Suppressor macrophage treated with lipopolysaccharide for 4 hours (primary cell): ENCODE data around the gene SDCBP2.

ENCODE experiments used
- DNase-seq: peaks from one replicate; pipeline ENCODE4 v3.0.0-alpha.2; 2020

SDCBP2 gene

GRCh38 chr20:1293641-1294379 is 35.1 kb downstream of the SDCBP2 start:
- DNase-seq = no peak

GRCh38 chr20:1292620-1293019 is 36.3 kb downstream of the SDCBP2 start:
- DNase-seq = no peak

- DNase-seq = no peak
Observed at GRCh38 chr20:1291191-1291741, 37.7 kb downstream of the SDCBP2 start.

GRCh38 chr20:1287787-1288569 is 41.0 kb downstream of the SDCBP2 start:
- no peak for DNase-seq

GRCh38 chr20:1287306-1287705 is 41.6 kb downstream of the SDCBP2 start:
- no peak for DNase-seq

GRCh38 chr20:1286267-1287024 is 42.5 kb downstream of the SDCBP2 start:
- DNase-seq = no peak

GRCh38 chr20:1283522-1284510 is 45.1 kb downstream of the SDCBP2 start:
- no peak for DNase-seq

- no peak for DNase-seq
Observed at GRCh38 chr20:1282966-1283365, 46.0 kb downstream of the SDCBP2 start.

- no peak for DNase-seq
Observed at GRCh38 chr20:1281279-1282057, 47.5 kb downstream of the SDCBP2 start.

- no peak for DNase-seq
Observed at GRCh38 chr20:1280195-1281102, 48.5 kb downstream of the SDCBP2 start.

GRCh38 chr20:1278993-1279392 is 49.9 kb downstream of the SDCBP2 start:
- no peak for DNase-seq

GRCh38 chr20:1277529-1278322 is 51.2 kb downstream of the SDCBP2 start:
- DNase-seq = no peak

- no peak for DNase-seq
Observed at GRCh38 chr20:1275919-1276318, 53.0 kb downstream of the SDCBP2 start.

- DNase-seq = no peak
Observed at GRCh38 chr20:1274485-1275311, 54.2 kb downstream of the SDCBP2 start.

- no peak for DNase-seq
Observed at GRCh38 chr20:1273366-1273765, 55.6 kb downstream of the SDCBP2 start.

GRCh38 chr20:1272368-1273100 is 56.4 kb downstream of the SDCBP2 start:
- no peak for DNase-seq

GRCh38 chr20:1269850-1270249 is 59.1 kb downstream of the SDCBP2 start:
- DNase-seq = no peak

- DNase-seq = no peak
Observed at GRCh38 chr20:1269235-1269634, 59.7 kb downstream of the SDCBP2 start.
